Stimulated activated memory B cell treated with anti-CD40 and anti-IgM and Interleukin-4, amounts not matched to agents 10 μg/mL and 1 μg/mL and 100 μg/mL, for 72 hours (primary cell): ENCODE measurements around the gene MEF2D.

ENCODE experiments used
- ATAC-seq: fragments of 150-1000 bp; cut with Tn5 transposase; 2 replicates; pipeline ENCODE4 v1.10.0; 2021
- H3K27ac Mint-ChIP-seq: one replicate; pipeline ENCODE4 v1.8.0; 2022; ENCODE audit warnings: mild to moderate bottlenecking, mixed read lengths
- H3K27me3 Mint-ChIP-seq: one replicate; pipeline ENCODE4 v1.8.0; 2022; ENCODE audit warnings: mixed read lengths
- H3K36me3 Mint-ChIP-seq: one replicate; pipeline ENCODE4 v1.8.0; 2022; ENCODE audit warnings: mixed read lengths
- H3K4me1 Mint-ChIP-seq: one replicate; pipeline ENCODE4 v1.8.0; 2022; ENCODE audit warnings: mixed read lengths
- H3K4me3 Mint-ChIP-seq: one replicate; pipeline ENCODE4 v1.8.0; 2022; ENCODE audit warnings: mild to moderate bottlenecking, moderate library complexity, mixed read lengths
- H3K9me3 Mint-ChIP-seq: one replicate; pipeline ENCODE4 v1.8.0; 2022; ENCODE audit warnings: mixed read lengths

Gene MEF2D

DNA sequence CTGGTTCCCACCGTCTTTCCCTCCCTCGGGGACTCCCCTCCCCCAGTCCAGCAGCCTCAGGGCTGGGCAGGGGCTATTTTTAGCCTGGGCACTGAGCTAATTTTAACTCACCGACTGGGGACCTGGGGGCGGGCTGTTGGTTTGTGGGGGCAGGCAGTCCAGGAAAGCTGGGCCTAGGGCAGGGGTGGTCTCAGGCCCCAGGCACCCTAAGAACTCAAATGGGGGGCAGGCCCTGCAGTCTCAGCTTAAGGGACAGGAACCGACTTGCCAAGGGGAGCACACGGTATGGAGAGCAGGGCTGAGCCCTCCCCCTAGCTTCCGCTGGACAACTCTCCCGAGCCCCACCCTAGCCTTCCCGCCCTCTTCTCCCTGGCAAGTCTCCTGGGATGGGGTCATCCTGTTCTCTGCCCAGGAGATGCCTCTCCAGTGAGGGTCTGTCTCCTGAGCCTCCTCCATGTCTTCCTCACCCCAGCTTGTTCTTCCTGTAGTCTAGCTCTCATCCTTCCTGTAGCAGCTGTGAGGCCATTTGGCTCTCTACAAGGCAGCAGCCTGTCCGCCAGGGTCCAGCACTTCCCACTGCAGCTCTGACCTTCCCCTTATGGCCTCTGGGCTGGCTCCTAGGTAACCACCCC lies 10.1 kb downstream of the MEF2D start:
- Mint-ChIP-seq H3K27ac (peak overlapping the region; percentile 98), H3K4me3 (peak overlapping the region; percentile 80), H3K4me1 (peaks cover 98% of the 10 kb centered on the region)

DNA sequence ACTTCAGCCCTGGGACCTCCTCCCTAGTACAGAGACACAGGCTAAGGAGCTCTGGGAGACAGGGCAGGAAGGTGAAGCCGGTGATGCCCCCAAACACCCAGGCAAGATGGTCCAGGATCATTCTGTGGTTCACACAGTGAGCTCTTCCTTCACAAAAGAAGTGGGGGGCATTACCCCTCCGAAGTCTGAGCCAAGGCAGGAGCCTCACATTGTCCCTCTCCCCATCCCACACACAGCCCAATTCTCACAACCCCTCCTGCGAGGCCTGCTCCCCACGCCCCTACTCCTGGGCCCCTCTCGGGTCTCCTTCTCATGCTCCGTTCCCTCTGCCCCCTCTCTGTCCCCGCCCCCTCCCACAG lies 10.7 kb downstream of the MEF2D start:
- peaks cover 92% of the 10 kb centered on the region for H3K4me1 Mint-ChIP-seq
- H3K4me3 Mint-ChIP-seq: peak overlapping the region; percentile 80
- peak overlapping the region; percentile 98 for H3K27ac Mint-ChIP-seq
- no peak for ATAC-seq
- no peaks in the 10 kb centered on the region for H3K27me3 Mint-ChIP-seq
- no peaks in the 10 kb centered on the region for H3K9me3 Mint-ChIP-seq
- peaks cover 13% of the 10 kb centered on the region for H3K36me3 Mint-ChIP-seq

More for the DNA sequence above, 10.1 kb downstream of the MEF2D start:
- no peaks in the 10 kb centered on the region for H3K27me3 Mint-ChIP-seq
- peaks cover 20% of the 10 kb centered on the region for H3K36me3 Mint-ChIP-seq
- H3K9me3 Mint-ChIP-seq: no peaks in the 10 kb centered on the region
- ATAC-seq: no peak

DNA sequence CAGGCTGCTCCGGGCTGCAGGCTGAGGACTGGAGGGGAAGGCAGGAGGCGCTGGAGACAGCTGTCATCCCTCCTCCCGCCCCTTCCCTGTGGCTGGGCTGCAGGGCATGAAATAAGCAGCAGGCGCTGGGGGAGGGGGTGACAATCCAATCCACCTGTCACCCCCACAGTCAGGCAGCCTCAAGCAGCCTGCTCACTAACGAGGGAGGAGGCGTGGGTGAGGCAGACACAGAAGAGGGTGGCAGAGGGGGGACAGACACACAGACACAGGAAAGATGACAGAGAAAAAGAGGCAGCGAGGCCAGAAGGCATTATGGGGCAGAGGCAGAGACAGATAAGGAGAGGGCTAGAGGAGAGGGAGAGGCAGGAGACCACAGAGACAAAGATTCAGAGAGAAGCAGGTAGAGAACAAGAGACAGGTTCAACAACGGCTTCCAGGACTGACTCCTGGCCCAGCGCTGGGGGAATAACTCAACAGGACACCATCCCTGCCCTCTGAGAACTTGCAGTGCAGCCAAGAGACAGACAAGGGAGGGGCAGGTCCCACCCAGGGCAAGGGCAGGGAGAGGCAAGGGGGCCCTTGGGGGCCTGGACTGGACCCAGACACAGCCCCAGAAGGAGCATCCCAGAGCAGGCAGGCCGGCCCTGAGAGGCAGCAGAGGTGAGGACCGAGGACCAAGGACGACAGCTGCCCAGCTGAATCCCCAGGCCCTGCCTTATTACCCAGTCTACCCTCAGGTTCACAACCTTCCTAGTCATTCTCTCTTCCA lies 11.2 kb downstream of the MEF2D start:
- peak overlapping the region; percentile 80 for H3K4me3 Mint-ChIP-seq
- H3K9me3 Mint-ChIP-seq: no peaks in the 10 kb centered on the region
- H3K36me3 Mint-ChIP-seq: peaks cover 12% of the 10 kb centered on the region
- H3K27me3 Mint-ChIP-seq: no peaks in the 10 kb centered on the region
- peak; percentile 5 for ATAC-seq
- peak overlapping the region; percentile 98 for H3K27ac Mint-ChIP-seq
- H3K4me1 Mint-ChIP-seq: peaks cover 91% of the 10 kb centered on the region

DNA sequence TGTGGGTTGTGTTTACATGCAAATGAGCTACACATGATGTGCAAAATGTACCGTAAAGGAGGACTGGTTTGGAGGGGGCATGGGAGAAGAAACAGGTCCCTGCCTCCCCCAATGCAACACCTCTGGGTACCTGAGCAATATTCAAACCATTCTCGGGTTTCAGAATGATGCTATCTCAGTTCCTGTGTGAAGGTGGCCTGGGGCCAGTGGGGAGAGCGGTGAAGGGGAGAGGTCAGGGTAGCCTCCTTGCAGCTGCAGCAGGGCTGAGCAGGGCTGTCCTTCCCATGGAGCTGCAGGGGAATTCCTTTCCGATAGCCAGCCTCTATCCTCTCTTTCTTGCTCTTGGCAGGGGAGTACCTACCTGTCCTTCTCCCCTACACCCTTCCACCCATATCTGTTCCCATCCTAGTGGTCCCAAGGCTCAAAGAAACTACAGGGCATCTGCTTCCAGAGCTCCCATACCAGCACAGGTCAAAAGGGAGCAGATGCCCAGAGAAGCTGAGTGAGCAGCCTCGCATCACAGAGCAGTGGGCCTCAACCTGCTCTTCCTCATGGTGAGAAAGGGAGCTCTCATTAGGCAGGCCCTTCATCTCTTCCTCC lies 11.9 kb downstream of the MEF2D start:
- no peaks in the 10 kb centered on the region for H3K27me3 Mint-ChIP-seq
- peaks cover 86% of the 10 kb centered on the region for H3K4me1 Mint-ChIP-seq
- H3K4me3 Mint-ChIP-seq: peak overlapping the region; percentile 64
- no peaks in the 10 kb centered on the region for H3K9me3 Mint-ChIP-seq
- peak overlapping the region; percentile 98 for H3K27ac Mint-ChIP-seq
- ATAC-seq: peak; percentile 79
- H3K36me3 Mint-ChIP-seq: peaks cover 12% of the 10 kb centered on the region

DNA sequence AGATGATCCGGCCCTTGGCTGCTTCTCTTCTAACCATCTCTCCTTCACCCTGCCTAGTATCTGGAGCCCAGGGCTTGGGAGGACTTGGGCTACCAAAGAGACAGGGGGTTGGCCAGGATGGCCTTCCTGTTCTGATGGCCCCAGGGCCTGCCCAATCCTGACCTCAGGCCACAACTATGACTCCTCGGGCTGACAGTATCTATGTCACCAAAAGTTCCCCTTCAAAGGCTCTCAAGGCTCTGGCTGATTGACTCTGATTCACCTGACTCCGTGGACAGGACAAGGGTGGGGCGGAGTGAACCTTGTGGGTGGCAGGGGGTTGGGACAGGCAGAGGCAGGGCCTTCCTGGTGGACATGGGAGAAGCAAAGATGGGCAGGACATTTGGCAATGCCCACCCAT lies 12.7 kb downstream of the MEF2D start:
- peak; percentile 80 for ATAC-seq
- Mint-ChIP-seq H3K27ac (peak overlapping the region; percentile 98), H3K4me1 (peaks cover 83% of the 10 kb centered on the region), H3K4me3 (peak overlapping the region; percentile 64), H3K27me3 (no peaks in the 10 kb centered on the region), H3K9me3 (no peaks in the 10 kb centered on the region), H3K36me3 (peaks cover 15% of the 10 kb centered on the region)

DNA sequence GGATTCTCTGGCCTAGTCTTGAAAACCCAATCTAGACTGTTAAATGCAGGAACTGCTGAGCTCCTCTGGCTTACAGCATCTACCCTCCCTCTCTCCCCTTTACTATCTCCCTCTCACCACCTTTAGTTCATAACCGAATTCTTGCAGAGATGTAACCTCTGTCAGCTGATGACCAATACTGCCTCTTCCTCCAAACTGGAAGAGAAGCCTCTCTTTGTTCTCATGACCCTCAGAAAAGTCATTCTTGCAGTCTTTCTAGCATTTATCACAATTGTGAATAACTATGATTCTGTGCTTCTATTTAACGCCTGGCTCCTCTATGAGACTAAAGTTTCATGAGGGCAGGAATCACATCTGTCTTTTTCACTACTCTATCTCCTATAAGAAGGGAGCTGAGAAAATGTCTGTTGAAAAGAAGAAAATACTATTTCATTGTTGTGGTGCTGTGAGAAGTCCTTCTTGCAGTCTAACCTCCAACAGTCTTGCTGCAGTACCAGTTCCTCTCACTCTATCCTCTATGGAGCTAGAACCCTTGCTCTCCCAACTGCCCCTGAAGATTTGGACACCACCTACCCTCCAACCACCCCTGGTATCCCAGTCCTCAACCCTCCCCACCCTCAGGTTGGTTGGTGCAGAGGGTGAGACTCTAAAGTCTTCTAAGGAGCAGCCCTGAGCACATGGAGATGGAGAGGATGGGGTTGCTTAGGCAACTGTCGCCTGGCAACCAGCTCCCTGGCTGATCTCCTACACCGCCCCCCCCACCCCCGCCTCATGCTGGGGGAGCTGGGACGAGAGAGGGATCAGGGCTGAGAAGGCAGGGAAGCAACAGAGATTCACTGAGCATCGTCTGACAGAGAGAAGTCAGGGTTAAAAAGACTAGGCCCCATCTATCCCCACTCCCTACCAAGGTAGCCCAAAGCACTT lies 13.9 kb downstream of the MEF2D start:
- Mint-ChIP-seq H3K9me3 (no peaks in the 10 kb centered on the region), H3K36me3 (peaks cover 22% of the 10 kb centered on the region), H3K4me3 (no peak overlapping the region), H3K27ac (peak overlapping the region; percentile 98), H3K4me1 (peaks cover 83% of the 10 kb centered on the region), H3K27me3 (no peaks in the 10 kb centered on the region)
- ATAC-seq: no peak

DNA sequence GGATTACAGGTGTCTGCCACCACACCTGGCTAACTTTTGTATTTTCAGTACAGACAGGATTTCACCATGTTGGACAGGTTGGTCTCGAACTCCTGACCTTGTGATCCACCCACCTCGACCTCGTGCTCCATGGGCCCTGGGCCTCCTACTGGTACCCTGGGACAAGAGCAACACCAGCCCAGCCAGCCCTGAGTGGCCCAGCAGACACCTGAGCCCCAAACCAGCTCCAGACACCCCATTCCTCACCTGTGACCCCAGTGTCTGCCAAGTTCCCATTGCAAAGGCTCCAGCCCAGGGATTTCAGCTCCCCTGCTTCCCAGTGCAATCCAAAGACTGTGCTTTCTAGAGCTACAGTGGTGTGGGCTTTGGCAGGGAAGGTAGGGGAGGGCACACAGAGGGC lies 14.6 kb downstream of the MEF2D start:
- Mint-ChIP-seq H3K27me3 (no peaks in the 10 kb centered on the region), H3K4me3 (no peak overlapping the region), H3K4me1 (peaks cover 83% of the 10 kb centered on the region), H3K27ac (peak overlapping the region; percentile 98), H3K9me3 (no peaks in the 10 kb centered on the region), H3K36me3 (peaks cover 27% of the 10 kb centered on the region)
- no peak for ATAC-seq

DNA sequence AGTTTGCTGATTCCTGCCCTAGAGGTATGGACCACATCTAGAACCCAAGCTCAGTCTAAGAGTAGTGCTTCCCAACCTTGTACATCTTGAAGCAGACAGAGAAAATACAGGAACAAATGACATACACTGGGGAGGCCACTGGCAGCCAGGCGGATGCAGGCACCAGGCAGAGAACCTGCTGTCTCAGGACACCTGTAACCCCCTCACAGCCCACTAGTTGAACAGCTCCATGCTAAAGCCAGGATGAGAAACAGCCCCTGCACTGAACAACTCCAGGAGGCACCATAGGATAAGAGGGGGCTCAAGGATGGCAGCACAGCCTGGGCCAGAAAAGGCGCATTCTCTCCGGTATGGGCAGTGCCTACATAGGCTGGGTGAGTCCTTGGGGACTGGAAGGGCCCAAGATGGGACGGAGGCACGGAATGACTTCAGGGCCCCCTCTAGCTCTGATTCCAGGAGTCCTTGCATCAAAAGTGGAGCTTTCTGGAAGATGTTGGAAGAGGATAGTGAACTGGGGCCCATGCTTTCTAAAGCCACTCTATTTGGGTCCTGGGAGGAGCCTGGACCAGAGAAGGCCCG lies 16.0 kb downstream of the MEF2D start:
- H3K27ac Mint-ChIP-seq: peak overlapping the region; percentile 83
- ATAC-seq: no peak
- H3K36me3 Mint-ChIP-seq: peaks cover 41% of the 10 kb centered on the region

DNA sequence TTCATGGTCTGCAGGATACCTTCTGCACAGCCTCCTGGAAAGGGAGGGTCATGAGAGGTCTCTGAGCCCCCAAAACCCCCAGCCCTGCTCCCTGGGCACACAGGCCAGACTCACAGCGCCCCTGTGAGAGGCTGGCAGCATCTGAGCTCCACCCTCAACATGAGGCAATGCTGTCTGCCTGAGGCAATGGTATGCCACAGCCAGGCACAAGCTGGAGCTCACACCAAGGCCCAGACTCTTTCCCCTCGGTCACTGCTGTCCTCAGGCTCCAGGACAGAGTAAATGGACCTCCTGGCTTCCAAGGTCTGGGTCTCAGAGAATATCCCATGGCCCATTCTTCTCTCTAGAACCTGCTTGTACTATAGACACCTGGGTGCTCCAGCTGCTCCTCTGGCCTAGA lies 17.2 kb downstream of the MEF2D start:
- no peaks in the 10 kb centered on the region for H3K27me3 Mint-ChIP-seq
- H3K4me1 Mint-ChIP-seq: peaks cover 68% of the 10 kb centered on the region
- peaks cover 51% of the 10 kb centered on the region for H3K36me3 Mint-ChIP-seq
- H3K9me3 Mint-ChIP-seq: no peaks in the 10 kb centered on the region
- H3K4me3 Mint-ChIP-seq: no peak overlapping the region
- H3K27ac Mint-ChIP-seq: peak overlapping the region; percentile 83
- ATAC-seq: no peak

More for the DNA sequence above, 16.0 kb downstream of the MEF2D start:
- H3K4me1 Mint-ChIP-seq: peaks cover 80% of the 10 kb centered on the region
- no peaks in the 10 kb centered on the region for H3K27me3 Mint-ChIP-seq
- H3K4me3 Mint-ChIP-seq: no peak overlapping the region
- H3K9me3 Mint-ChIP-seq: no peaks in the 10 kb centered on the region

DNA sequence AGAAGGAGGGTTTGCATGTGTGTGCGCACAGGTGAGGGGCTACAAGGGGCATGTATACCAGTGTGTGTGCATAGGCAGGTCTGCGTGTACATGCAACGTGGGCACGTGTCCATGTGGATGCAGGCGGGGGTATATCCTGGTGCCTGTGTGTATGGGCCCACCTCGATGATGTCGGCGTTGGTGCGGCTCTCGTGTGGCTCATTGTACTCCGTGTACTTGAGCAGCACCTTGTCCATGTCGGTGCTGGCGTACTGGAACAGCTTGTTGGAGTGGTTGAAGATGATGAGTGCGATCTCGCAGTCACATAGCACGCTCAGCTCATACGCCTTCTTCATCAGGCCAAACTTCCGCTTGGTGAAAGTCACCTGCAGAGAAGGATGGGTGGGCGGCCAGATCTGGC lies 18.3 kb downstream of the MEF2D start:
- Mint-ChIP-seq H3K4me3 (no peak overlapping the region), H3K4me1 (peaks cover 63% of the 10 kb centered on the region), H3K36me3 (peaks cover 61% of the 10 kb centered on the region), H3K27ac (peak overlapping the region; percentile 83), H3K9me3 (no peaks in the 10 kb centered on the region), H3K27me3 (no peaks in the 10 kb centered on the region)
- no peak for ATAC-seq

DNA sequence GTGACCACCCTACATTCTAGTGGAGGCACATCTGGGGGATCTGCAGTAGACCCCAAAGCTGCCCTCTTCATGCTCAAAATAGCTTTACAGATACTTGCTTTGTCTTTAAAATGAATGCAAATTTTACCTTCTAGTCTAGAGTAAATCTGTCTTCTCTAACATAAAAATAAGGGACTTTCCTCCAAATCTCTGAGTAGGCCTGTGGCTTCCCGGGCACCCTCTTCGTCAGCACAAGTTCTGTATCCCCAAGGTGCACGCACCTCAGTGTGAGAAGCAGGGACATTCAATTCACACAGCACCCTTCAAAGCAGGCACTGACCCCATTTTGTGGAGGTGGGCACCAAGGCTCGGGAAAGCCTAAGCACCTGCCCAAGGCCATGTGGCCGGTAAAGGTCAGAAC lies 19.0 kb downstream of the MEF2D start:
- no peaks in the 10 kb centered on the region for H3K9me3 Mint-ChIP-seq
- peaks cover 57% of the 10 kb centered on the region for H3K4me1 Mint-ChIP-seq
- peak; percentile 85 for ATAC-seq
- peak overlapping the region; percentile 63 for H3K4me3 Mint-ChIP-seq
- H3K27ac Mint-ChIP-seq: peak overlapping the region; percentile 83
- H3K36me3 Mint-ChIP-seq: peaks cover 66% of the 10 kb centered on the region
- no peaks in the 10 kb centered on the region for H3K27me3 Mint-ChIP-seq

DNA sequence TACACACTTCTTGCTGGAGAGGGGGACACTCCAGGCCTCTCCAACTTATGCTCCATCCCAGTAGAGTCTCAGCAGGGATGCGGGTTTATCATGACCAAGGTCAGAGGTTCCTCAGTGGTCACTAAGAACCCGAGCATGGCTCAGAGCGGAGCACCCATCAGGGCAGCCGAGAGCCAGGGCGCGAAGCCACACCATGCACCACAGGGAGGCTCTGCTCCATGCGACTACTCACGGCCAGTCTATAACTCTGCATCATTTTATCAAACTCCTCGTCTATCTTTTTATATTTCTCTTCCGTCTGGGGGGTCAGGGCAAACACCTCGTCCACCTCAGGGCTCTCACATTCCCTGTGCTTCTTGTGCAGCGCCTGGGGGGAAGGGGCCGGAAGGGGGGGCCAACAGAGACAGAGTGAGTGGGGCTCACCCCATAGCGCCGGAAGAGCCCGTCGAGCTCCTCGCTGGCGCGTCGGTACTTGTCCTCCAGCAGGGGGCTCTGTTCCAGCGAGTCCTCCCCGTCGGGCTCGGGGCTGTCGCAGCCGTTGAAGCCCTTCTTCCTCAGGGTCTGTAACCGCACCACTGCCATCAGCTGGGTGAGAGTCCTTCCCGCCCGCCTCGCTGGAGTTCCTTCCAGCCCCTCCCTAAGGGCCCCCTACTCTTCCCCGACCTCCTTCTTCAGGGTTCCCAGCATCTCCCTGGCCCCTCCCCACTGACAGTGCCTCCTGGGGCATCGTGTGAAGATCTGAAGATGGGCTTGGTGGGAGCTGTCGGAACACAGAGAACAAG lies 20.0 kb downstream of the MEF2D start:
- Mint-ChIP-seq H3K4me1 (peaks cover 49% of the 10 kb centered on the region), H3K27me3 (no peaks in the 10 kb centered on the region), H3K9me3 (no peaks in the 10 kb centered on the region), H3K36me3 (peaks cover 71% of the 10 kb centered on the region), H3K4me3 (peak overlapping the region; percentile 63), H3K27ac (peak overlapping the region; percentile 83)
- peak; percentile 86 for ATAC-seq

DNA sequence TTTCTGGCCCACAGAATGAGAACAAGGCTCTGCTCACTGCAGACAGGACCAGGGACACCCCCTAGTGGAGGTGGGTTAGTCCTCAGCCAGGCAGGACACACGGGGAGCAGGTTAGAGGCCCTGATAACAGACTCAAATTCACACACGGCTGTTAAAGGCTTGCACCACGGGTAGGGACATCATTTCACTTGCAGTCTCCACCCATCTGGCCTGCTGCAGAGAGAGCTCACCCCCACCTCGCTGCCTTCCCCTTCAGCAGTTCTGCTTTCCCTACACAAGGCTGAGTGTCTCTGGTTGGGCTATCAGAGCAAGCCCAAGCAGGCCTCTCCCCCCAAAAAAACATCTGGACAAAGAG lies 20.6 kb downstream of the MEF2D start:
- H3K4me1 Mint-ChIP-seq: peaks cover 49% of the 10 kb centered on the region
- peak overlapping the region; percentile 83 for H3K27ac Mint-ChIP-seq
- H3K36me3 Mint-ChIP-seq: peaks cover 77% of the 10 kb centered on the region
- no peak for ATAC-seq
- no peak overlapping the region for H3K4me3 Mint-ChIP-seq
- no peaks in the 10 kb centered on the region for H3K9me3 Mint-ChIP-seq
- no peaks in the 10 kb centered on the region for H3K27me3 Mint-ChIP-seq
